Measurements from ENCODE around the gene LMTK2.

Gene LMTK2

DNA sequence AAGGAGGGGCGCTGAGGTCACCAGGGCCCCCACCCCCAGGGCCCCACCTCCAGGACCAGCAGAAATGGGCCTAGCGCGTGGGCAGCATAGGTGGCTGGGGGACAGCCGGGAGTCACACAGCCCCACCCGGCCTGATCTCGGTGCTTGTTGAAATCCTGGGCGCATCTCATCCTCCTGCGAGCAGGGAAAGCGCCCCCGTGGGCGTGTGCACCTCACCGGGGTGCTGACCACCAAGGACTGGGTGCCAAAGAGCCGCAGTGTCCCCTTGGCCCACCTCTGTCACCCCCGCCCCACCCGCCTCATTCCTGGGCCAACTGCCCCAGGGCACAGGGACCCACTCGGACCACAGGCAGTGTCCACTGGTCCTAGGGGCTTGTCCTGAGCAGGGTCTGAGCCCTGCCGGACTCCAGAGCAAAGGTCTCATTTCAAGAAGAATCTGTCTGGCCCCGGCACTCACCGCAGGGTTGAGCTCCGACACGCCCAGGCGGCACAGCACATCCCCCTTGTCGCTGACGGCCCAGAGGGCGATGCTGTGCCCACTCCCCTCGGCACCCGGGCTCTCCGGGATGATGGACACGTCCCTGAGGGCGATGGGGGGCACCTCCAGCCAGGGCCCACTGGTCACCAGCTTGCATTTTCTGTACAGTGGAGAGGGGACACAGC is 116.0 kb downstream of the LMTK2 start:
- DNase-seq, result no peak

DNA sequence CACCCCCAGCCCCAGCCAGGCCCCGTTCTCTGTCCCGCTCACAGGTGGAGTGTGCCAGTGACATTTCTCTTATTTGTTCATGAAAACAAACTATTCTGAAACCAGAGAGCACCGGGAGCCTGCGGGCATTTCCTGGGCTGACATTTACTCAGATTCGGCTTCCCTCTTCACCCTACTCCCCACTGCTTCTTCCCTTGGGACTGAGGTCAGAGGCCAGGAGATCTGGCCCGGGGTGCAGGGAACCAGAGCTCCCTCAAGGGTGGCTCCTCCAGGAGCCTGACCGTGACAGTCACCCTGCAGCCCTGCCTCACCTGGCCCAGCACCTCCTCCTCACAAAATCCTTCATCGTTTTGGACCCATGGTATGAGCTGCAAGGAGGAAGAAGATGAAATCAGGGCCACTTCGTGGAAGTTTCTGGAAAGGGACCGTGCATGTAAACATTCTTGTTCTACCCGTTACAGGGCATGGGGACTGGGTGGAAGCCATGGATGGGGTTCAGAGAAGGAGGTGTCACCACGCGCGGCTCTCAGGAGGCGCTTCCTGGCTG is 116.8 kb downstream of the LMTK2 start:
- DNase-seq, result no peak

DNA sequence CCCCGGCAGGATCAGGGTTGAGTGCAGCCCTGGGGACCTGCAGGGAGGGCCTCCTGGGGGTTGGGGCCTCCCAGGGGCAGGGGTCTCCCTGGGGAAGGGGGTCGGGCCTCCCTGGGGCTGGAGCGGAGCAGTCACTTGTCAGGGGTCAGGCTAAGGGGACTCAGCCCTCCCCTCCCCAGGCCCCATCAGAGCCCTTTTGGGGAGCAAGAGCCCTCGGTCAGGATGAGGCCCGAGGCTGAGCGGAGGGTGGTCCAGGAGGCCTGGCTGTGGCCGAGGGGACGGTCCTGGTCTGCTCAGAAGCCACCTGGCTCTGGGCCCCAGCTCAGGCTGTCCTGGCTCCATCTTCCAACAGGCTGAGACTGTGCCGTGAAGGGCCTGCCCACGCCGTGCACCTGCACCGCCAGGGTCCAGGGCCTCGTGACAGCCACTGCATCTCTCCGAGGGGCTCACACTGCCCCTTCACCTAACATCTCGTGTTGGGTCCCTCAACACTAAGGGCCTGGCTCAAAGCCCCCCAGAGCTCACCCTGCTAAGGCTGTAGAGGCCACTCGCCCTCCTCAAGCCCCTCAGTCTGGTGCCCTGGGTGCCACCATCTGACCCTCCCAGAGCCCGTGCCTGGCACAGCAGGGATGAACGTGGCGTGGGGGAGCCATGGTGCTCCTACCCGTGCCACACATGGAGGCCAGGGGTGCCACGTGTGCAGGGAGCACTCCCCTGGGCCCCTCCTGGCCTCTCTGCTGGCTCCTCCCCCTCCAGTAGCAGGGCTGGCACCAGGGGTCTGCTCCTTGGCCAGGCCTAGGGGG is 117.4 kb downstream of the LMTK2 start:
- no peak for DNase-seq

DNA sequence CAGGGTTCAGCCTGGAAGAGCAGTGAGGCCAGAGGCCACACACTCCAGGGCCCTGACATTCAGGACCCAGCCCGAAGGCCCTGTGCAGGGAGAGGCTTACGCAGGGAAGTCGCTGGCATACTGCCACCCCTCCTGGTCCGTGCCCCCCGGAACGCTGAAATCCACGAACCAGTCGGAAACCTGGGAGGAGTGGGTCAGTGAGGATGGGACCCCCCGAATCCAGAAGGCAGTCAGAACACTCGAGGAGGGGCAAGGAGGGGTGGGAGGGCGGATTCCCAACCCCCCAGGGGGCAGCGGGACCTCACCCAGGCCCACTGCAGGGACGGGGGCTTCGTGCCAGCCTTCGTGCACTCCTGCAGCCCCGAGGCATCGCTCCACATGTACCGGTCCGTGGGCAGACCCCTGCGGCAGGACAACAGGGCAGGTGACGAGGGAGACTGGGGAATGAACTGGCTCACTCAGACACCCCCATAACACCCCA is 118.1 kb downstream of the LMTK2 start:
- no peak for DNase-seq

DNA sequence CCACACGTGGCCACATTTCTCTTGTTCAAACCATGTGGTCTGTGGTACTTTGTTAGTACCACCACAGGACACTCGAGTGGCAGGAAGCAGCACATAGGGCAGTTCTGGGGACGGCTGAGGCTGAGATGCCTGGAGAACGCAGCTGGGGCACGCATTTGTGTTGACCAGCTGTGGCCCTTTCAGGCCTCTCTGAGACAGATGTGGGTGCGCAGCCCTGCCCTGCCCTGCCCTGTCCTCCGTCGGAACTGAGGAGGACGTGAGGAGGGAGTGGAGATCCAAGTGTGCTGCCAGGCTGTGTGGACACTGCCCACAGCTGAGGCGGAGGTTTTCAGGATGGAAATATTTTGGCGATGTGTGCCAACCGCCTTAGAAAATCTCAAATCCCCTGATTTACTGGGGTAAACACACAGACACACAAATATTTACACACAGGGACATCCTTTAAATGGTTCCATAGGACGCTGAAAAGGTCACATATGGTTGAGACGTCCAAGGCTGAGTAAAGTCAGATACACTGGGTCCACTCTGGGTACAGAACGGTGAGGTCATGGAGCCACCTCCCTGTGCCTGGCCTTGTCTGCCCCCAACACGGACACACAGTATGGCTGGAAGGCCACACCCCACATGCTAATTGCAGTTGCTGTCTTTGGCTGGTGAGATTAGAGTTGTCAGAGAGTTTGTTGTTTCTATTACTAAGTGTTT is 119.4 kb downstream of the LMTK2 start:
- DNase-seq, result no peak

DNA sequence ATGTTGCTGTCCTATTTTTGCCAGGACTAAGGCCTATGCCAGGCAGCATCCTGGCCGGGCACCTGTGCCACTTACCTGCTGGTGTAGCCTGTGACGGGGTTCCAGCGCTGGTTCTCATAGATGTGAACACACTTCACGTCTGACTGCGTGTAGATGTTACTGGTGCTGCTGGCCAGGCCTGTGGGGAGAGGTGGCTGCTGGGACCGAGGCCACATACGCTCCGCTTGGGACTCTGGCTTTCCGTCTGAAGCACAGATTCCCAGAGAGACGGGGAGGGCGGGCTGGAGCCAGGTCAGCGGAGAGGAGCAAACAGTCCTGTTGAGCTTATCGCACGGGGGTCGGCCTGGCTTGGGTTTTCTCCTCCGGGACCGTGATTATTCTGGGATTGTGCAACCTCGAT is 121.3 kb downstream of the LMTK2 start:
- no peak for DNase-seq

DNA sequence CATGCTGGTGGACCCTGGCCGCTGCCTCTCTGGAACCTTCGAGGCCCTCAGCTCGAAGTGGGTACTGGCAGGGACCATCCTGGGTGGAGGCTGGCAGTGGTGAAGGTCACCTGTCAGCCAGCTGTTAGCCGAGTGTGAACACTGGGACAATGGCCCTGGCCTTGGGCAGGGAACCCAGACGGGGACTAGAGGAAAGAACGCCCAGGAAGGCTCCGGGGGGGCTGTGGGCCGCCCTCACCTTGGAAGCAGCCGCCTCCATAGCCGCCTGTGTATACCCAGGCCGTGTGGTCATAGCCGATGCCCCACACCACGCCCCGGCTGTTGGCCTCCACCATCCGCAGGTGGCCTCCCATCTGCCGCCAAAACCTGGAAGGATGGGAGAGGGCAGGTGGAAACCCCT is 122.1 kb downstream of the LMTK2 start:
- no peak for DNase-seq

DNA sequence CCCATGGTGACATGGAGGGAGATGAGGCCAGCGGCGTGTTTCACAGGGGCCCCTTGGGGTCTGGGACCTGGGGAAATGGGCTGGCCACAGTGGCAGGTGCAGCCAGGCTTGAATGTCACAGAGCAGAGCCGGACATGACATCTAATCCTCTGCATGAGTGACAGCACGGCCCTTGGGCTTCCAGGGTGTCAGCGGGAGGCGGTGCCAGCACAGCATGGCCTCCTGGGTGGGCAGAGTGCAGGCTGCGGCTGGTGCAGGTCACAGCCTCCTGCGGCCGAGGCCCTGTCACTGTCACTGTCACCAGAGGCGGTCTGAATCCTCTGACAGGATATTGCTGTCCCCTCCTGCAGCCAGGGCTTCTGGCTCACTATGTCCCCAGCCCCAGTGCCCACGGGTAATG is 122.8 kb downstream of the LMTK2 start:
- DNase-seq, result no peak

DNA sequence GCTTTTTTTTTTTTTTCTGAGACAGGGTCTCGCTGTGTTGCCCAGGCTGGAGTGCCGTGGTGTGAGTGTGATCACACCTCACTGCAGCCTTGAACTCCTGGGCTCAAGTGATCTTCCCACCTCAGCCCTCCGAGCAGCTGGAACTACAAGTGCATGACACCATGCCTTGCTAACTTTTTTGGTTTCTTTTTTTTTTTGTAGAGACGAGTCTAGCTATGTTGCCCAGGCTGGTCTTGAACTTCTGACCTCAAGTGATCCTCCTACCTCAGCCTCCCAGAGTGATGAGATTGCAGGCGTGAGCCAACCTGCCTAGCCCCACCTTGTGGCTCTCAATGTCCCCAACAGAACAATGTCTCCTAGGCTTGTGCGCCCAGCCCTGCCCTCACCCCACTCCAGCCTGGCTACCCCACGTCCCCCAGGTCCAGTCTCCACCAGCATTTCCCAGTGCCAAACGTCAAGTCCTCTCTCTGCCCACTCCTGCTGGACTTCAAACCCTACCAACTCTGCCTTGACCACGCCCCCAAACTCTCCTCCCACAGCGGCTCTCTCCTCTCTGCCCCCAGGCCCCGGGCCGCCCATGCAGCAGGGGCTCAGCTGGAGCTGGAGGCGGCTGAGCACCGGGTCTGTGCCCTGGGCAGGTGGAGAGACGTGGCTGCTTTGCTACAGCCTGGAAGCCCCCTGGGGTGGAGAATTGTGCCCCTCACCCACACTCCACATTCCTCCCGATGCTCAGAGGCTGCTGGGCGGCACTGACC is 123.5 kb downstream of the LMTK2 start:
- no peak for DNase-seq

DNA sequence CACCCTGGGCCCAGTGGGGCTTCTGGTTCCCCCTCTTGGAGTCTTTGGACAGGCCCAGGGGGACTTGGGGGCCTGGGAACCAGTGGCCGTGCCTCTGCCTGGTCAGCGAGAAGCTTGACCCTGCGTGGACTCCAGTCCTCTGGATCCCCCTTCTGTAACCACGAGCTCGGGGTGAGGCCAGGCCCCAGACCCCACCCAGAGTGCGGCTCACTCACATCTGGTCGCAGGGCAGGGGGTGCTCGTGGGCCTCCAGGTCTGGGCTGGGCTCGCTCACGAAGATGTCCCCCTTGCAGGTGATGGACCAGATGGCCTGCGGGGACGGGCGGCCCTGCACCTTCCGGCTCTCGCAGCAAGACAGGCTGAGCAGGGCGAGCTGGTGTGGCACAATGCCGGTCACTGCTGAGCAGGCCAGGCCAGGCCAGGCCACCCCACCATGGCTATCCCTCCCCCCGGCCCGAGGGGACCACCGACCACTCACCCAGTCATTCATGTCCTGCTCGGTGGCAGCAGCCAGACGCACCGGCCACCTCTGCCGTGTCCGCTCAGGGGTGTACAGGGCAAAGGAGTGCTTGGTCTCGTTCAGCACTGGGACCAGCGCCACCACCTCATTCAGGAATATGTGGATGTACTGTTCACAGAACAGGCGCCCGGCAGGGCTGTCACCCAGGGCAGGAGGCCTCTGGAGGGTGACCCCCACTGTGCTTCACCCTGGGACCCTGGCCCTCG is 124.2 kb downstream of the LMTK2 start:
- no peak for DNase-seq

DNA sequence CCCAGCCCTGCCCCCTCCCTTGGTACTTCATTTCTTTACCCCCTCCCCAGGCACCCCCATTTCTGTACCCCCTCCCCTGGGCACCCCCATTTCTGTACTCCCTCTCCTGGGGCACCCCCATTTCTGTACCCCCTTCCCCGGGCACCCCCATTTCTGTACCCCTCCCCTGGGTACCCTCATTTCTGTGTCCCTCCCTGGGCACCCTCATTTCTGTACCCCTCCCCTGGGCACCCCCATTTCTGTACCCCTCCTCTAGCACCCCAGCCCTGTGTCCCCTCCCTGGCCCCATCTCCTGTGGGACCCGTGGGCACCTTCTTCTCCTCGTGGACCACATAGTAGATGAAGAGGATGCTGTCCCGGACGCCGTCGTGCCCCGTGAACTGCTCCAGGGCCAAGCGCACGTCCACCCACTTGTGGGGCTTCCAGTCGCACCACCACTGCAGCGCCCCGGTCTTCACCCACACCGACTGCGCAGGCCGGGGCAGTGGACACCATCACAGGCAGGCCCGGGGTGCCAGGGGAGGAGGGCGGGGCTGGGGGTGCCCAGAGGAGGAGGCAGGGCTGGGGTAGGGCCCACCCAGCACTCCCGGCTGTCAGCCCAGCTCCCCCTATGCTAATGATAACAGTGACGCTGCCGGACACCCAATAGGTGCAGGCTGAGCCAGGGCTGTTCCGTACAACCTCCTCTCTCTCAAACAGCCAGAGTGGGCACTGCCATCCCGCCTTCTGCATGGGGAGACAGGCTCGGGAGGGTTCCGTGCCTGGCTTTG is 125.0 kb downstream of the LMTK2 start:
- DNase-seq, result no peak

DNA sequence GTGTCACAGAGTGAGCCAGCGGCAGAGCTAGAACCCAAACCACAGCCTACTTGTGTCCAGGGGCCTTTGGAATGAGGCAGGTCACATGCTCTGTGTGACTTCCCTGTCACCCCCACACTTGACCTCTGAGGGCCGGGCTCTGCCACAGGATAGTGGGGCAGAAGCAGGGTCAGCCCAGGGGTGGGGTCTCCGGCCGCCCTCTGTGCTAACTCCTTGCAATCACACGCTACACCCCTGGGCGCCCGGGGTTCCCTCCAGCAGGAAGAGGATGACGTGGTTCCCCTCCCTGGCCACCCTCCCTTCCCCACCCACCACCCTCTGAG is 125.6 kb downstream of the LMTK2 start:
- DNase-seq, result no peak

DNA sequence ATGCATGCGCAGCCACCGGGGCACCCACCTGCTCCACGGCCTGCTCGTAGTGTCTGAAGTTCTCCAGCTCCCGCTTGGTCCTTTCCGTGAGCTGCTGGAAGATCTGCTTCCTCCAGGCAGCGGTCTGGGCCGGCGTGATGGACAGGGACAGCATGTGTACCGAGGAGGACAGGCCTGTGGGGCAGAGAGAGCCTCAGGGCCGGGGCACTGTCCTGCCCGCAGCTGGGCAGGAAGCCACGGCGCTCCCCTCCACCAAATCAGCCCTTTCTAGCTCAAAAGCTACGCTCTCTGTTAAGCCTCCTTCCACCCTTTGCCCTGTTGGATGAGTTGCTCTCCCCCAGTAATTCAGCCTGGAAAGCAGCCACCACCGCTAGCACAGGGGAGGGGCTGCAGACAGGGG is 126.1 kb downstream of the LMTK2 start:
- DNase-seq, result no peak

DNA sequence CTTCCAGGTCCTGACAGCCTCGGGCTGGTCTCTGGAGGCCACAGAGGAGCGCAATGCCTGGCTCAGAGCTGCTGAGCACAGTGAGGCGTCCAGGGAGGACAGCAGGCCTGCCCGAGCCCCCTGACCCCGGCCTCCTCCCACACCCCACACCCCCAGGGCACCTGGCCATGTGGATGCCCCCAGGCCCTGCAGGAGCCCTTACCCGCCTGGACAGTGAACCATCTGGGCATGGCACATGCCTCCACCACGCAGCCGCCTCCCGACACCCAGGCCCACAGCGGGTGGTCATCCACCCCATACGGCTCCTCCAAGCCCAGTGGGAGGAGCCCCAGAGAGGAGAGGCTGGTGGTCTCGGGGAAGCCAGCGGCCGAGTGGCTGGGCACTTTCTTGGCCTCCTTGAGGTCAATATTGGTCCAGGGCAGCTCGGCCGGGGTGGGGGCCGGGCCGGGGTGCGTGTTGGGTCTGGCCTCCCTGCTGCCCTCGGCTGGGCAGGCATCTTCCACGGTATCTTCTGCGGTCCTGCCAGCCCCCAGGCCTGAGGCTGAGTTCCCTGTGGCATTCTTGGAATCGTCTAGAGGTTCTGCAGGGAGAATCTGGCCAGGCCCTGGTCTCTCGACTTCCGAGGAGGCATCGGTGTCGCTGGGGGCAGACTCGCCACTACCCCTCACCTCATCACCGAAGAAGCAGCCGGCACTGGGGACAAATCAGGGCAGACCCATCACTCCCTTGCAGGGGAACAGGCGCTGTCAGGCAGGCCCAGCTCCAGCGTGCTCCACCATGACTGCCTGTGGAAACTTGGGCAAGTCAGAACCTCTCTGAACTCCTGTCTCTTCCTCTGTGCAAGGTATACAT is 126.8 kb downstream of the LMTK2 start:
- no peak for DNase-seq

DNA sequence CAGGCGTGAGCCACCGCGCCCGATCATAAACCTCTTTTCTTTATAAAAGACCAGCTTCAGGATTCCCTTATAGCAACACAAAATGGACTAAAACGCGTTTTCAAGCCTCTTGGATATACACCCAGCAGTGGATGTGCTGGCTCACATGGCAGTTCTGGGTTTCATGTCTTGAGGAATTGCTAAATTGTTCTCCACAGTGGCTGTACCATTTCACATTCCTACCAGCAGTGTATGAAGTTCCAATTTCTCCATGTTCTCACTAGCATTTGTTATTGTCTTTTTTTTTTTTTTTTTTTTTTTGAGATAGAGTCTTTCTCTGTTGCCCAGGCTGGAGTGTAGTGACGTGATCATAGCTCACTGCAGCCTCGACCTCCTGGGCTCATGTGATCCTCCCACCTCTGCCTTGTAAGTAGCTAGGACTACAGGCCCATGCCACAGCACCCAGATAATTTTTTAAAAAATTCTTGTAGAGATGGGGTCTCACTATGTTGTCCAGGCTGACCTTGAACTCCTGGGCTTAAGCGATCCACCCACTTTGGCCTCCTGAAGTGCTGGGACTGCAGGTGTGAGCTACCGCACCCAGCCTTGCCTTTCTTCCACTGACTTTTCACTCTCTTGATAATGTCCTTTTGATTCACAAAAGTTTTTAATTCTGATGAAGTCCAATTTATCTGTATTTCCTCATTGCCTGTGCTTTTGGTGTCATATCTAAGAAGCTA is 127.9 kb downstream of the LMTK2 start:
- no peak for DNase-seq

DNA sequence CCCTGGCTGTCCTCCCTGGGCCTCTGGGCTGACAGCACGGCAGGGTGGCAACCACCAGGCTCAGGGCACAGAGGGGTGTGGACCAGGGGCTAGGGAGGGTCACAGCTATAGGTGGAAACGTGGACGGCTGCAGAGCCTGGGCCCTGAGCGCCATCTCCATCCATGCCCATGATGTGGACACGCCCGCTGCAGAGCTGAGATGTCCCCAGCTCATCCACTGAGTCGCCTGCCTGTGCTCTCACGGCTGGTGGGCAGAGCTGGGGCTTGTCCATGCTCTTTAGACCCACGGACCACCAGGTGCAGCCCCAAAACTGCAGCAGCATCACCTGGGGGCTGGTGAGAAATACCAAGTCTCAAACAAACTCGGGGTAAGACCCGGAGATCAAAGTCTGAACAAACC is 129.2 kb downstream of the LMTK2 start:
- DNase-seq, result no peak

DNA sequence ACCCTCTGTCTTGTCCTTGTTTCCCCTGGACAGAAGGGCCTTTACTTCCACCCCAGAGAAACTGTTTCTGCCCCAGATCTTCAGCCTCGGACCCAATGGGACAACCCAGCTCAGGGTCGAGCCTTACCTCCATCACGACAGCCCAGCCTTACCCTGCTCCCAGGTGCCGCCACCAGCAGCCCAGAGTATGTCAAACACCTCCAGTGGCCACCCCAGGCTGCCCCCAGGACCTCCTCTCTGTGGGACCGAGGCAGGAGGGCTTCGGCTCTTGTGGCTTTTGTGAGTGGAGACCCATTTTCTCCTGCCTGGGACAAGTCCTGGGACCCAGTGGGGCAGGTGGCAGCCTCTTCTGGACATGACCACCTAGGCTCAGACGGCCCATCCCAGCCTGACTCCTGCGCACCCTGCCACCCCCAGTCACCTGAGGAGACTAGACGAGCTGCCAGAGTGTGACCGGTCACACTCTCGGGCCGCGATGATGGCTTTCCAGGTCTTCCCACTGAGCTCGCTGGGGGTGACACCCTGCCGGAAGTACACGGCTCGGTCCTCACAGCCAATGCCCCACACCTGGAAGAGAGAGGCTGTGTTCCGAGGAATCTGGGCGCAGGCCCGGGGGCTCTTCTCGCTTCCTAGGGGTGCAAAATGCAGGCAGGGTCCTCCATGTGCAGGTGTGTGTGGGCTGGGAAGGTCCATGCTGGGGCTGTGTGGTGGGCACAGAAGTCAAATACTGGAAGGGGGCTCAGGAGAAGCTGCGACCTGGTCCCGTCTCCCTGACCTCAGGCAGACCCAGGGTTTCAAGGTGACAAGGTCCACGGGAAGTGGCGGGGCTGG is 129.9 kb downstream of the LMTK2 start:
- DNase-seq, result no peak

DNA sequence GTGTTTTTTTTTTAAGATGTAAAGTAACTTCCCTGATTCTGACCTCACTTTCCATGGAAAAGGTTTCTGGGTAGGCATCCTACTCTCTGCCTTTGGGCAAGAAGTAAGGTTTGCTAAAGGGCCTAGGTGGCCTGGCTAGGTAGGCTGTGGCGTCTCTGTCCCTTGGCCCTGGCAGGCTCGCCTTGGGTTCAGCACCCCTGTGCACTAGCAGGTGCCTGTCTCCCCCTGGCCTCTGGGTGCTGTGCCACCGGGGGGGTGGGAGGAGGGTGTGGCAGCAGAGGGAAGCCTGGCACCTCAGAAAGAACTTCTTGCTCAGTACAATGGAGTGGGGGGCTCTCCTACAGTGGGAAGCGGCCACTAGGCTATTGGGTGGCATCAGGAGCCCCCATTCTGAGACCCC is 131.4 kb downstream of the LMTK2 start:
- no peak for DNase-seq

DNA sequence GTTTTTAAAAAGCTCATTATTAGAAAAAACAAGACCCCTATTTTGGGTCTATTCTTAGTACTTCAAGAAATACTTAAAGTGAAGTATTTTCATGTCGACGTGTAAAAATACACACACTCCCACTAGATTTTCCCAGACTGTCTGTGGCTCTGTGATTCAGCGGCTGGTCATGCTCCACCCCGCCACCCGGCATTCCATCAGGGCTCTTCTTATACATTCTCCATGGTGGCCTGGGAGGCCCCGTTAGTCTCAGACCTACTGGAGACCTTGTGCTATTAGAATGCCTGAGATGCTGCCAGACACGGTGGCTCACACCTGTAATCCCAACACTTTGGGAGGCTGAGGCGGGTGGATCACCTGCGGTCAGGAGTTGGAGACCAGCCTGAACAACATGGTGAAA is 132.3 kb downstream of the LMTK2 start:
- DNase-seq, result no peak

Data from NCI-H1105 treated with DMSO at 0.1 percent for 48 hours (cell line).